HG02981 (cell line): Measurements from ENCODE around the gene TNIP1.
A peak's percentile ranks its signal among the peaks of the same experiment; 100 is the strongest.

ENCODE experiments used
- ATAC-seq: cut with Tn5 transposase; IDR thresholded peaks from one replicate; pipeline ENCODE4 v1.9.1; 2021; ENCODE audit warnings: mild to moderate bottlenecking, moderate library complexity; ENCODE audit not compliant: unreplicated experiment

TNIP1 gene

DNA sequence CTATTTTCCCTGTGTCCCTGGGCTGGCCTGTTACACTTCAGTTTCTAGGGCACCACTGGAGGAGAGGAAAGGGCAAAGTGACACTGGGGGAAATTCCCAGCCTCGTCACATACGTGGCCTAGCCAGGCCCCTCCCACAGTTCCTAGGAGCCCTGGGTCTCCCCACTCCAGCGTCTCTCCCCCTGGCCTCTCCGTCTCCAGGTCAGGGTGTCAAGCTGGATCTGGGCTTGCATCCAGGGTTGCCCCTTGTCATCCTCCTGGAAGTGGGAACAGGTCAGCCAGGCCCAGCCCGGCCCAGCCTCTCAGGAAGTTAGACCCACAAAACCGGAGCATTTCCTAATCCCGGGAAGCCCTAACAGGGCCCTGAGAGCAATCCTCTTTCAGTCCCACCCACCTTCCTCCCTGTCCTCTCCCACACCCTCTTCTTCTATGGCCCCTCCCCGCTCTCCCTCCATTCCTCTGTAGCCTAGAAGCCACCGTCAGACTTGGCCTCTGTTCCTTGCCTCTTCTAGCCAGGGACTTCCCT, 4.7 kb upstream of the TNIP1 start:
- no peak for ATAC-seq

DNA sequence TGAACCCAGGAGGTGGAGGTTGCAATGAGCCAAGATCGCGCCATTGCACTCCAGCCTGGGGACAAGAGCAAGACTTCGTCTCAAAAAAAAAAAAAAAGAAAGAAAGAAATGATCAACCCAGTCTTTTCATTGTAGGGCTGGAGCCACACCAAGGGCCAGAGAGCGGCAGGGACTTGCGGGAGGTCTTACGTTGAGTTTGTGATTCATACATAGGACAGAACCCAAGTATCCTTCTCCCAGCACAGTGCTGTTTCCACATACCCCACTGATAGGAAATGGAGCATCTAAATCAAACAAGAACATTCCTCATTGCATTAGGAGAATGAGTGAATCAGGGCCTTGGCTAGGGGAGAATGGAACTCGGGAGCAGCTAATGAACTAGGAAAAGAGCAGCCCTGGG, 3.5 kb upstream of the TNIP1 start:
- no peak for ATAC-seq

DNA sequence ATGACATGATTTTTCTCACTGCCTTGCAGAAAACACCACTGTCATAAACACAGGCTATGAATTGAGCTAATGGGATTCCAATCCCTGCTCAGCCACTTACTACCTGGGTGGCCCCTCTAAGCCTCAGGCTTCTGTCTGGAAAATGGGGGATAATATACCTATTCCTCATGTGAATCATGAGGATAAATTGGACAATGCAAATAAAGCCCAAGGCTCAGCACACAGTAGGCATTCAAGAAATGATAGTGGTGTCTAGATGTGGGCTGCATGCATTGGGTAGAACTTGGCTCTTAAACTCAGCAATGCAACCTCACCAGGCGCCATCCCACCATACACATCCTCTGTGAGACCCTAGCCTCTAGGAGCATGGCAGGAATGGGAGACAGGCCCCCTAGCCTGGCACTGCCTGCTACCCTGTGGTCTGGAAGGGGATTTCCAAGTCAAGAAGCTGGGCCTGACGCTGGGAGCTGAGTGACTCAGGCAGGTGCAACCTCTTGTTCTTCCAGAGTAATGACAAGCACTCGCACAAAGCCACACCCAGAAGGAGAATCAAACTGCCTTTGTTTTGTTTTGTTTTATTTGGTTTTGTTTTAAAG, 2.3 kb upstream of the TNIP1 start:
- ATAC-seq: no peak

GRCh38 chr5:151082282-151082902, 1.6 kb upstream of the TNIP1 start:
- no peak for ATAC-seq

DNA sequence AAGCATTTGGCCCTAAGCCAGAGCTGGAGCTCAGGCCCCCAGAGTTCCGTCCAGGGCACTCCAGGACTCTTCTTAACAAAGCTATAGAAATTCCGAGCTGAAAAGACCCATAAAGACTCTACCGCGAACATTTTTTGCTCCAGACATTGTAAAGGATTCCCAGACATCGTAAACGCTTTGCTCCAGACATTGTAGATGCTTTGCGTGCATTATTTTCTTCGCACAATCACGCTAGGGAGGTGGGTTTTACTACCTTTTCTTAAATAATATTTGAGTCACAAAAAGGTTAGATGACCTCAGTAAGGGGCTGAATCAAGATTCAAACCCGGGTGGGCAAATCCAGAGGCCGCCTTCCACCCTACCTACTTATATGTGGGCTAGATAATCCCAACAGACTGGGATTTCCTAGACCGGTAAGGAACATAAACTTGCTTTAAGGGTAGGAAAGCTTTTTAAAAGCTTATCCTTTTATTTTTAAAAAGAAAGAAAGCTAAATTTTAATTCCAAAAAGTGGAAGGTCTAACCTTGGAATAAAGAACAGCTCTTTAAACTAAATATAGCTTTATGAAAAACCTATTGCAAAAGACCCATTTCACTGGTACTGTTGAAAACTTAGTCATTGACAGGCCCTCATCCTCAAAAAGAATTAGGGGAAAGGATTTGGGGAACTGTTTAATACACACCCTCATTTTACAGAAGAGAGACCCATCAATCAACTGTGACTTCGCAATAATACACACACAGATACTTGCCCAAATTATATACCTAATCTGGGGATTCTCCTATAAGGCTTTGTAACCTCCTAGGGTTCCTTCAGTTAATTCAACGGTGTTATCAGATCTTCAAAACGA, 822 bp upstream of the TNIP1 start:
- ATAC-seq: no peak

DNA sequence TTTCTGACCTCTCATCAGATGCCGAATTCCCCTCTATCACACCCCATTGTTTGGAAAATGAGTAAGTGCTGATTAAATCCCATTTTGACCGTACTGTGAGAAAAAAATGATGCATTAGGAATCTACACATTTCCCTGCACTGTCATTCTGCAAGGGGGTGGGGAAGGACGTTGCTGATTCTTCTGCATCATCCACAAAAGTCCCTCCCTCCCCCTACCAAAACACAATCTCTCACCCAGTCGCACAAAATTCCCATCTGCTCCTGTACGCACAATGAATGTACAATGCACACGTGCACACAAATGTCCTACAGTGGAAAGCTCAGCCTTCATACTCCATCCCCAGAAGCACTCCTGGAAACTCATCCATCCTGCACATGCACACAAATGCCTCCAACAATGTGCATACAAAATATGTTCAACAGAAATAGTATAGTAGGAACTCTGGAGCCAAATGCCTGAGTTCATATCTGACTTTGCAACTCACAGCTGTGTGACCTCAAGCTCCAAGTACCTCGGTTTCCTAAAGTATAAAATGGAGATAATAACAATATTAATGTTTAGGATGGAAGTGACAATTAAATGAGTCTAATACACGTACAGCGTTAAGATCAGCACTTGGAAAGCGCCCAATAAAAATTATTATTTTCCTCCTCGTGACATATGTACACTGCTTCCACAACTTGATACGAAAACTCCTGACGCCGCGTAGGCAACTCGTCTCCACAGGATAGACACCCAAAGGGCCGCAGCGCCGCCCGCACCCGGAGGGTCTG, 809 bp downstream of the TNIP1 start:
- ATAC-seq: no peak

- ATAC-seq: peak; percentile 55
Observed at GRCh38 chr5:151078490-151079262, 2.2 kb downstream of the TNIP1 start.

DNA sequence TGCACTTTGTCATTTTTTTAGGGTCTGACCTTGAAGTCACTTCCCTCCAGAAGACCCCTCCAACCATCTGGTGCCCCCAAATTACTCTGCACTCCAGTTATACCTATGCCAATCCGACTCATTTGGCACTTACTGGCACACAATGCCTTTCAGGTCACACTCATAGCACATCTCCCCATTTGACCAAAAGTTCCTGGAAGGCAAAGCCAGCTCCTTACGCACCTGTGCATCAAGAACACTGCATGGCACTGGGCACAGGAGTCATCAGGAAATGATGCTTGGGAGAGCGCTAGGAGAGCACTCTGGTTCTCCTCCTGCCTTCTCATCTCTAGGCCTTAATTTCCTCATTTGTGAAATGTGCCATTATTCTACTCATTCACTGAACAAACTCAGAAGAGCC, 2.9 kb downstream of the TNIP1 start:
- ATAC-seq: no peak

GRCh38 chr5:151077419-151077818, 3.4 kb downstream of the TNIP1 start:
- no peak for ATAC-seq

- ATAC-seq: no peak
Observed at GRCh38 chr5:151076616-151077015, 4.2 kb downstream of the TNIP1 start.

- ATAC-seq: no peak
Observed at GRCh38 chr5:151075698-151076331, 5.0 kb downstream of the TNIP1 start.

- no peak for ATAC-seq
Observed at GRCh38 chr5:151074557-151074956, 6.3 kb downstream of the TNIP1 start.

GRCh38 chr5:151073280-151073679, 7.6 kb downstream of the TNIP1 start:
- ATAC-seq: no peak

GRCh38 chr5:151072630-151073025, 8.2 kb downstream of the TNIP1 start:
- no peak for ATAC-seq

GRCh38 chr5:151071848-151072629, 8.8 kb downstream of the TNIP1 start:
- no peak for ATAC-seq

DNA sequence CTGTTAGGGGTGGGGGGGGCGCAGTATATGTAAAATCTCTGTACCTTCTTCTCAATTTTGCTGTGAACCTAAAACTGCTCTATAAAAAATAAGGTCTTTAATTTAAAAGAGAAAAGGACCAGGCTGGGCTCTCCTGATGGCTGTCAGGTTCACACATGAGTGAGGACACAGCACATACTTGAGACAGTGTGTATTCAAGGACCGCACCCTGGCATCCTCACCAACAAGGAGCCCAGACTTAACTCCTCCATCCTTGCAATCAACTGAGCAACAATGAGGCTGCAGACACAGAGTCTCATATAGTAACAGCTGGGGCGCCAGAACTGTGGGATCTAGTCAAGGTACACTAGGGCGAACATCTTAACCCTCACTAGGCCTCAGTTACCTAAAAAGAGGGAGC, 9.8 kb downstream of the TNIP1 start:
- ATAC-seq: no peak

GRCh38 chr5:151070449-151070848, 10.4 kb downstream of the TNIP1 start:
- ATAC-seq: no peak

DNA sequence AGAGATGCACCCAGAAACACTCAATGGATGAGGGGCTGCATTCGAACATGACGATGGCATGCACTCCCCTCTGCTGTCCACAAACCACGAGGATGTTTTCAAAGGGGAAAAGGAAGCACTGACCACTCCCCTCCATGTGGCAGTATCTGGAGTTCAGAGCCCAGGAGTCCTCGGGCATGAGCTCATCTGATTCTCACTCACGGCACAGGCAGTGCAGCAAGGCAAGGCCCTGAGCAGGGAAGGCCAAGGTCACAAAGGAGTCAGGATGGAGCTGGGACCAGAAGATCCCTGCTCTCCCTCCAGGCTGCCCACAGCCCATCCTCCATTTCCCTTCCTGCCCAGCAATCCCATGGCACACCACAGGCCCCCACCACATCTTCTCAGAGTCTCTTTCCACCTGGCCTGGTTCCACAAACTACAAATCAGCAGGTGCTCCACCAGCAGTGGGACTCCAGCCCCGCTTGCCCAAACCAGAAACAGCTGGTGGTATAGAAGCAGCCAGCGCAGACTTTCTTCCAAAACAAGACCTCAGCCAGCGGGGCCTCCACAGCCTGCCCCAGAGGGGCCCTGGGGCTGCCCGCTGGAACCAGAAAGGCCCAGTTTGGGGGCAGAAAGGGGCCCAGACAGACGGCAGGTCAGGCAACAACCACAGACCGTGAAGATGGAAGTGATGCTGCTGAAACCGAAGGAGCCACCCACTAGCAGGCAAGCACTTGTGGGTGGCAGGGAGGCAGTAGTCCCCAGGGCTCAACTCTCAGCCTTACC, 12.2 kb downstream of the TNIP1 start:
- peak; percentile 53 for ATAC-seq
